Measurements from ENCODE around the gene ASIC5. TPM values are rescaled to one million over a fixed set of nuclear protein-coding genes. Genes with fewer than 3 reads are reported as not detected.

The ASIC5 gene
- total RNA-seq, 1 experiment from 2014 or later, result not detected

- Histone ChIP-seq H3K27ac (ENCODE audit: low read length) (no peak overlapping the region), H3K36me3 (ENCODE audit: control insufficient read depth, insufficient read depth, low read length) (no peaks in the 10 kb centered on the region), H3K4me1 (ENCODE audit: control insufficient read depth, insufficient read depth, low read length) (no peaks in the 10 kb centered on the region), H3K9me3 (ENCODE audit: control insufficient read depth, insufficient read depth, low read depth, low read length) (no peaks in the 10 kb centered on the region), H3K4me3 (ENCODE audit: low read depth in 2 of 2, low read length in 2 of 2) (no peak overlapping the region), H3K27me3 (ENCODE audit: control insufficient read depth, insufficient read depth, low read length) (no peaks in the 10 kb centered on the region)
- BruUV-seq (replicated peaks), result no TSS peak
- no peak for TF ChIP-seq POLR2AphosphoS5 (IDR thresholded peaks at IDR 0.05; ENCODE audit: low read depth, low read length)
- no peak for TF ChIP-seq REST (IDR thresholded peaks at IDR 0.05; ENCODE audit: insufficient read depth in 1 of 2, low read depth in 2 of 2, low read length in 1 of 2)
- TF ChIP-seq SIN3A (IDR thresholded peaks at IDR 0.05; ENCODE audit: borderline replicate concordance, insufficient read depth, low read depth, low read length), result no peak
- TF ChIP-seq, protein P1, sequence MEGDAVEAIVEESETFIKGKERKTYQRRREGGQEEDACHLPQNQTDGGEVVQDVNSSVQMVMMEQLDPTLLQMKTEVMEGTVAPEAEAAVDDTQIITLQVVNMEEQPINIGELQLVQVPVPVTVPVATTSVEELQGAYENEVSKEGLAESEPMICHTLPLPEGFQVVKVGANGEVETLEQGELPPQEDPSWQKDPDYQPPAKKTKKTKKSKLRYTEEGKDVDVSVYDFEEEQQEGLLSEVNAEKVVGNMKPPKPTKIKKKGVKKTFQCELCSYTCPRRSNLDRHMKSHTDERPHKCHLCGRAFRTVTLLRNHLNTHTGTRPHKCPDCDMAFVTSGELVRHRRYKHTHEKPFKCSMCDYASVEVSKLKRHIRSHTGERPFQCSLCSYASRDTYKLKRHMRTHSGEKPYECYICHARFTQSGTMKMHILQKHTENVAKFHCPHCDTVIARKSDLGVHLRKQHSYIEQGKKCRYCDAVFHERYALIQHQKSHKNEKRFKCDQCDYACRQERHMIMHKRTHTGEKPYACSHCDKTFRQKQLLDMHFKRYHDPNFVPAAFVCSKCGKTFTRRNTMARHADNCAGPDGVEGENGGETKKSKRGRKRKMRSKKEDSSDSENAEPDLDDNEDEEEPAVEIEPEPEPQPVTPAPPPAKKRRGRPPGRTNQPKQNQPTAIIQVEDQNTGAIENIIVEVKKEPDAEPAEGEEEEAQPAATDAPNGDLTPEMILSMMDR (IDR thresholded peaks at IDR 0.05), result no peak
- TF ChIP-seq TCF7L2 (IDR thresholded peaks at IDR 0.05; ENCODE audit: low read depth, low read length), result no peak
- CTCF ChIA-PET, result no interaction called here
- POLR2A ChIA-PET, result no interaction called here
- ATAC-seq, result no peak
- intact Hi-C loops (cut with micrococcal nuclease; ENCODE audit: unreplicated experiment) (loop anchor here (10.0 kb wide), 1 partner anchor 82 kb away; no protein-coding TSS in a partner anchor), in situ Hi-C loops (cut with HindIII; ENCODE audit: low pct_unique_long_range_greater_than_20kb, low sequenced_read_pairs) (no loop called here)
- no peak for DNase-seq (ENCODE audit: low read depth, low spot score)
Measured at GRCh38 chr4:155906554-155907247, 40.6 kb upstream of the ASIC5 start.

- CTCF ChIA-PET, result no interaction called here
- in situ Hi-C loops (cut with HindIII; ENCODE audit: low pct_unique_long_range_greater_than_20kb, low sequenced_read_pairs), result no loop called here
Measured at GRCh38 chr4:155904331-155904730, 38.3 kb upstream of the ASIC5 start.

More at GRCh38 chr4:155904331-155904730, 38.3 kb upstream of the ASIC5 start:
- Histone ChIP-seq H3K27me3 (ENCODE audit: control insufficient read depth, insufficient read depth, low read length) (no peaks in the 10 kb centered on the region), H3K27ac (ENCODE audit: low read length) (no peak overlapping the region), H3K4me3 (ENCODE audit: low read depth in 2 of 2, low read length in 2 of 2) (no peak overlapping the region), H3K9me3 (ENCODE audit: control insufficient read depth, insufficient read depth, low read depth, low read length) (no peaks in the 10 kb centered on the region), H3K4me1 (ENCODE audit: control insufficient read depth, insufficient read depth, low read length) (no peaks in the 10 kb centered on the region), H3K36me3 (ENCODE audit: control insufficient read depth, insufficient read depth, low read length) (no peaks in the 10 kb centered on the region)
- no peak for TF ChIP-seq REST (IDR thresholded peaks at IDR 0.05; ENCODE audit: insufficient read depth in 1 of 2, low read depth in 2 of 2, low read length in 1 of 2)
- ATAC-seq, result no peak
- no TSS peak for BruUV-seq (replicated peaks)
- intact Hi-C loops (cut with micrococcal nuclease; ENCODE audit: unreplicated experiment), result loop anchor here (10.0 kb wide), 1 partner anchor 80 kb away; no protein-coding TSS in a partner anchor
- POLR2A ChIA-PET, result no interaction called here
- DNase-seq (ENCODE audit: low read depth, low spot score), result no peak
